GM19238 (cell line): ENCODE results near the gene DTNA.

Experiments used
- DNase-seq: peaks from one replicate; pipeline ENCODE4 v3.0.0; 2011; ENCODE audit warnings: low spot score; ENCODE audit not compliant: insufficient read length

DTNA gene

GRCh38 chr18:34805103-34805877 is 95.2 kb downstream of the DTNA start:
- no peak for DNase-seq

- no peak for DNase-seq
Measured at GRCh38 chr18:34805878-34806351, 95.8 kb downstream of the DTNA start.

GRCh38 chr18:34806527-34806926 is 96.4 kb downstream of the DTNA start:
- no peak for DNase-seq

DNA sequence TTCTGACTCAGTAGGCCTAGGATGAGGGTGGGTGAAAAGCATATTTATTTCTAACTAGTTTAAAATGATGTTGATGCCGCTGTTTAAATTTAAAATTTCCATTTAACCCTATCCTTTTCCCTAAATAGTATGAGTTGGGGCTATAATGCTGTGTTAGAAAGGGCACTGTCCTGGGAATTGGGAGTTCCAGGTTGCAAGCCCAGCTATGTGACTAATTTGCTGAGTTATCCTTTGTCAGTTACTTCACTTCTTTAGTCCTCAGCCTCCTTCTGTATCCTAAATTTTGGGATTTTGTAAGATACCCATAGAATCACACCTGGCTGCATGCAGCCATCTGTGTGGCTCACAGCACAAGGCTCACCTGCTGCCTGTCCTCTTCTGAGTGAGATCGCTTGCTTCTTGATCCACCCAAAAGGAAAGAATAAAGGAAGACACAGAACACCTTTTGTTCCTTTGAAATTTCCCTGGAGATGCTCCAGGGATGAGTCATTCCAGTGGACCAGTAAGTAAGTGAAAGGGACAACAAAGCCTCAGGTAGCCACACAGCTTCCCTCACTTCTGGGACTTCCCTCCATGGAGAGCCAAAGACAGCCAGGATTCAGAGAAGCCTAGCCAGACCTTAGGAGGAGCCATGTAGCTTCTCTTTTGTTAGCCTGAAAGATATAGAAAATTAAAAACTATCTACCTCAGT is 97.2 kb downstream of the DTNA start:
- DNase-seq, result no peak

GRCh38 chr18:34808389-34808788 is 98.3 kb downstream of the DTNA start:
- DNase-seq, result no peak

DNA sequence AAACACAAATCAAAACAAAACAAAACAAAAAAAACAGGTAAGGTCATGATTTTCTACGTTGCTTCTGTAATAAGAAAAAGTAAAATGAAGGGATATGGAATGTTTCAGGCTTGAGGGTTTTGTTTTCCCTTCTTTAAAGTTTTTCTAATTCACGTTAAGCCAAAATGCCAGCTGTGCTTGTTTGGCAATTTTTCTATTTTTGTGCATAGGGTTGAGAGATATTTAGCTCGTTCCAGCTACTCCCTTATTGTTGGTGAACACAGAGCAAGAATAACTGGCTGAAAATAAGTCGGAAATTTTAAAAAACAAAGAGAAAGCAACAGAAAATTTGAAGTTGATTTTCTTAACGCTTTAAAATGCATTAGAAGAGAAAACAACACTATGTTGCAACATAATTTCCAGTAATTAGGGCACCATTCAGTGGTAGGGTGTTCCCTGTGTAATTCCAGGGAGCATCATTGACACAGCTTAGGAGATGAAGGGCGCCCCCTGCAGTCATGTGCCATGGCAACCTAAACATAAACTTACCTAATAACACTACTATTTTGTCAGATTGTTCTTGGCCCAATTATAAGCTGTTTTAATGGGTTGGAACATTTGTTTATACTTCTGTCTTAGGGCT is 99.5 kb downstream of the DTNA start:
- DNase-seq, result no peak

- no peak for DNase-seq
Measured at GRCh38 chr18:34816183-34816582, 106.1 kb downstream of the DTNA start.

GRCh38 chr18:34817636-34818035 is 107.5 kb downstream of the DTNA start:
- no peak for DNase-seq

- no peak for DNase-seq
Measured at GRCh38 chr18:34818064-34818463, 108.0 kb downstream of the DTNA start.

DNA sequence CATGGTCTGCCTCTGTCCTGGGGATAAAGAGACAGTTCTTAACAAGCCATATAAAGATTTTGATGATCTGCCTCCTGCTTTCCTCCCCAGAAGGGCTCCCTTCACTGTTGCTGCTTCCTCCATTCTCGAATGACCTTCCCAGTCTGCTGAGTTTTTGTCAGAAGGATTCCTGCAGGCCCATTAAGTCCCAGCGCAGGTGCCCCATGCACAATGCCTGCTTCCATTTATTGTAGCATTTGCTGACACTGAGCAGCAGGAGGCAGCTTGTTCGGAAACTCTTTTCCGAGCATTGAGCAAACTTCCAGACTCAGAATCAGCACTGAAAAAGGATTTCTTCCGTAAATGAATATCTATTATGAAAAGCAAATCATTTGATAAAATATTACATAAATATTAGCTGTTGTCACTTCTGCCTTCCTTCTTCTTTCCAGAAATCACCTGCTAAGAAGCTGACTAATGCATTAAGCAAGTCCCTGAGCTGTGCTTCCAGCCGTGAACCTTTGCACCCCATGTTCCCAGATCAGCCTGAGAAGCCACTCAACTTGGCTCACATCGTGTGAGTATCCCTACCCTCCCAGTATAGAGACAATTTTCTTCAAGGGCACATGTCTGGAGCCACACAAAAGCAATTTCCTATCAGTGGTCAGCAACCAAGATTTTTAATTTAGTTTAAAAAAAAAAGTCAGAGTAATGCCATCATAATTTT is 110.4 kb downstream of the DTNA start:
- no peak for DNase-seq

DNA sequence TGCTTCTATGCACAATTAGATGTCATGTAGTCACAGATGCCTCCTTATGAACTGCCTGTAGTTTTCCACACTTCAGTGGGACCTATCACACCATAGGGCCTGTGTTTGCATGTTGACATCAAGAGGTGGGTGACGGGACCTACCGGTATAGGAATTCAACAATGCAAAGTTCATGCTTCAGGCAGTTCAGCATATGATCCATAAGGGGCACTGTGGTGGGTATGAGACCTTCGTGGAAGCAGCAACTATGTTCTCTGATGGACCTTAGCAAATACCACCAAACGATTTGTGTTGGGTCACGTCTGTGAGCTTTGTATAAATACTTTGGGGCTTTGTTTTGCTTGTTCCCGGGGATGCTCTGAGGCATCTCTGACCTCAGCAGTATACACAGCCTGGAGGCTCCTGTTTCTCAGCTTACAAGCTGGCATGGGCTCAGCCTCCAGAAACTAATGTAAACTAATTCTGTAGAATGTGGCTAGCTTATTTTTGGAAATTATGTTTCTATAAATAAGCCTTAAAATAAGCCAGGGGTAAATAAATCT is 111.6 kb downstream of the DTNA start:
- no peak for DNase-seq

GRCh38 chr18:34828093-34828492 is 118.0 kb downstream of the DTNA start:
- DNase-seq, result no peak

DNA sequence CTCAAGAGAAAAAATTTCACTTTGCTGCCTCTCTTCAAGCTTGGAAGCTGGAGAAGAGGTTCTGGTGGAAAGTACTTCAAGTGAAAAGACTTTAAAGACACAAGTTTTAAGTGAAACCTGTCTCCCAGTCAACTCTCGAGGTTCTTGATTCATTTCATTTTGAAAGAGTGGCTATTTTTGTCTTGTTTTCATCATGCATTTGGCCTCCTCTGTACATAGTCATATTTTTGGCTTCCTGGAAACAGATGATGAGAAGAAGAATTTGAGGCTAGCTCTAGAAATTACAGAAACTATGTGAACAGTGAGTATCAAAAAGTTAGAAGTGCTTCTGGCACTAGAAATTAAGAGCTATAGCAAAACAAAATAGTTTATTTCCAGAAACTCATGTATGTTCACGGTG is 124.8 kb downstream of the DTNA start:
- no peak for DNase-seq

DNA sequence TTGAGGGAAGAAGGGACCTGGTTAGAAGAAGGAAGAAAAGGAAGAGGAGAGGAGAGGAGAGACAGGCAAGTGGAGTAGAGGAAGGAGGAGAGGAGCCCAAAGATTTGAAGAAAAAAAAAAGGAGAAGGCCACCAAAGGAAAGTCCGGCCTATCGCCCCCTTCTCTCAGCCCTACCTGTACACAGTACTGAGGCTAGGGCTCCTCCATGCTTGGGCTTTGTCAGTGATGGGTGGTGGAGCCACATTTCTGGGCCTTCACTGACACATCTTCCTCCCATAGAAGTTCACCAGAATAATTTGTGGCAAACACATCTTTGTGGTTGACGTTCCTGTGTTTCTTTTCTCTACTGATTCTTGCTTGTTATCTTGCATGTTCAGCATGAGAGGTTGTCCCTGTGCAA is 125.4 kb downstream of the DTNA start:
- no peak for DNase-seq

DNA sequence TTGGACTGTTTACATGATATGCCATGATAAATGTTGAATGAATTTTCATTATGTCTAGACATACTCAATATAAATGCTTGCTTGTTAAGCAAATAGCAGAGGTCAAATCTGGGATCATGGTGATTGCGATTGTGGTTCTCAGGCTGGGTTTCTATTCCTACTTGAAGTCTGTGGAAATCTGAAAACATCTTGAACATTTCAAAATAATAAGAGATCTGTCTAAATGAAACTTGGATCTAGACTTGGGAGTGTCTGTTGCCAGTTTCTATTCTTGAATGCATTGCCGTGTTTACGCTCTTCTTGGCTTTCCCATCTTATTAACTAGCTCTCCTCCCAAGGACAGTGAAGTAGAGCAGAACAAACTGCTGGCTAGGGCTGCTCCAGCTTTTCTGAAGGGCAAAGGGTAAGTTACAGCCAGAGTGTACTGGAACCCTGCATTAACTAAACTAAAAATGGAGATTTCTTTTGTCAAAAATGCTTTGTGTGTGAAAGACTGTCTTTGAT is 127.7 kb downstream of the DTNA start:
- no peak for DNase-seq

DNA sequence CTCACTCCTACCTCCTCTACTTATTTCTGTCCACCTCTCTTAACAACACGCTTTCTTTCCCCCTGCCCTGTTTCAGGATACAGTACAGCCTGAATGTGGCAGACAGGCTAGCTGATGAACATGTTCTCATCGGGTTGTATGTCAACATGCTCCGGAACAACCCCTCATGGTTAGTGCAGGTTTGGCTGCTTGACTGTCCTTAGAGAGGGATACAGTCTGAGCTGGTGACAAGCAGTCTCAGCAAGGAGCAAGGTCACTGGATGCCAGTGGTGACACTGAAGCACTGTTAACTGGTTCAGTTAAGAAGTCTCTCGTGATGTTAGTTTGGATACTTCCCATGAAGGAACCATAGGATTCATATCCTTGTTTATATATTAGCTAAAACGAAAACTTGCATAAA is 128.6 kb downstream of the DTNA start:
- DNase-seq, result no peak

DNA sequence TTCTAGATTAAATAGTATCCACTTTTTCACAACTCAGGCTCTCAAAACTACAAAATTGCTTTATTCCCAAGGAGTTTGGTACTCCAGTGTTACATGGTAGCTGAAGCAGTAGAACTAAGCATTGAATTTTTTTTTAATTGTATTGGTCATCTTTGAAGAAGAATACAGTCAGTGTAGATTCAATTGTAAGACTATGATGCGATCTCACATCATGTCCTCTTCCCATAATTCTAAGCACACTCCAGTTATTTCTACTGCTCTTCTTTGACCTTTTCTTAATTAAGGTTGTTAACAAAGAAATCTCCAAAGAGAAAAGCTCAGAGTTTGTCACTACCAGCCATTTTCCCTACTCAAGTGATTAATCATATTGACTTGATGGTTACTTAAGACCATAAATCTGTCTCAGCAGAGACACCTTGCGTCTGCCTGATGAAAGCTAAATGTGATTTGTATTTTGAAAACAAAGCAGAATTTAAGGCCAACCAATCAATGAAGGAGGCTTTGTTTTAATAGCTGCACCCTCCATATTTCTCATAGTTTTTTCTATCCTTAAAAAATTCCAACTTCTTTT is 130.2 kb downstream of the DTNA start:
- no peak for DNase-seq

DNA sequence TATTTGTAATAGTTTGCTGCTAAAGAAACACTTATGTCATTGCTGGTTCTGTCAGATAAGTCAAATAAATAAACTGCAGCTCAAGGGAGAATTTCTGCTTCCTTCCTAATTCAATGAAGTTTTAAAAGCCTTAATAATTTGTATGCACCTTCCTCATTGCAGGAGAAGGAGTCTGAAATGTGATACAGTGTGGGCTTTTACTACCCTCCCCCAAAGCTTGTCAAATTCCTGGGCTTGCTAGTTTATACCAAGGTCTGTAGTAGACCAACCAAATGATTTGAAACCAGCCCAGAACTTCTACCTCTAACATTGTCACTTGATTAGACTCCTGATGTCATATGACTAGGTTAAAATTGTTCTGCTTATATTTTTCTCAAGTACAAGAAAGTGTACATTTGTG is 131.8 kb downstream of the DTNA start:
- no peak for DNase-seq

DNA sequence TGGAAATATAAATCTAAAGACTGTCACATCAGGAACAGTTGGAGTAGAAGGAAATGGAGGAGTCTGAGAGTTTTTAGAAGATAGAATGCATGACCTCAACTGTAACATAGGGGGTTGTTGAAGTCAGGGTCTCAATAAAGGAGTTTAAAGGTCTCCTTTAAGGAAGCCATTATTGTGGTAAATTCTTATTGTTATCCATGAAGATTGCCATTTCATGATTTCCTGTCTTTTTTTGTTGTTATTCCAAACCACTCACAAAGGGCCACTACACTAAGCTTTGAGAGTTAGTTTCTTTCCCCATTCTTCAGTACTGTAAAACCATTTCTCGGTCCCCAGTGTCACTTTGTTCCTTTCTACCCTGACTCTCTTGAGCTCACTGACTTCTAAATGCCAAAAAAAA is 134.0 kb downstream of the DTNA start:
- DNase-seq, result no peak

GRCh38 chr18:34844732-34845459 is 134.8 kb downstream of the DTNA start:
- DNase-seq, result no peak
